HG03565 (cell line): ENCODE results near the gene PLA2G4E.

Experiments used
- ATAC-seq: cut with Tn5 transposase; IDR thresholded peaks from one replicate; pipeline ENCODE4 v1.9.1; 2021; ENCODE audit warnings: mild to moderate bottlenecking, moderate library complexity; ENCODE audit not compliant: unreplicated experiment

The PLA2G4E gene

GRCh38 chr15:41958002-41958420 is 62.8 kb downstream of the PLA2G4E start:
- ATAC-seq, result no peak

DNA sequence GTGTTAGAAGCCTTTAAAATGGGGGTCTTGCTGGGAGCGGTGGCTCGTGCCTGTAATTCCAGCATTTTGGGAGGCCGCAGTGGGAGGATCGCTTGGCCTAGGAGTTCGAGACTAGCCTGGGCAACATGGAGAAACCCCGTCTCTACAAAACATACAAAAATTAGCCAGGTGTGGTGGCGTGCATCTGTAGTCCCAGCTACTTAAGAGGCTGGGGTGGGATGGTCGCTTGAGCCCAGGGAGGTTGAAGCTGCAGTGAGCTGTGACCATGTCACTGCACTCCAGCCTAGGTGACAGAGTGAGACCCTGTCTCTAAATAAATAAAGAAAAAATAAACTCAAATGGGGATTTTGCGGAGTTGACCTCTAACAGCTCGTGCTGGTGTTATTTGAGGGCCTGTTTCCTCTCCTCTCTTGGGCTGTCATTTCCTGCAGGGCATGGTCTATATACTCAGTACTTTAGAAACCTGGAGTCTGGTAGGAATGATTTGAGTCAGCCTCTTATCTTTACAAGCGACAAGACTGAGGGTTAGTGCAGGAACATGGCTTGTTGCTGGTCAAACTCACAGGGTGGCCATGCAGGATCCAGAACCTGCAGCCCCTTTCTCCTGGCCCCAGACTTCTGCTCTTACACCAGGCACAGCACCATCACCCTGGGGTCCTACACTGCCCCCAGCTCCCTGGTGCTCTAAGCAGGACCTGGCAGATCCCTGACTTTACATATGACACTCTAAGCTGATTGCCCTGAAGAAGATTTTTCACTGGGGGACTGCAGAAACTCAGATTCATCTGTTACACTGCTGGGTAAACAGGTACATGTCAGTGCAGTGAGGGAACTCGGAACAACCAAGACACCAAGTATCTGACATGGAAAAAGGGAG is 63.6 kb downstream of the PLA2G4E start:
- peak; percentile 75 for ATAC-seq

DNA sequence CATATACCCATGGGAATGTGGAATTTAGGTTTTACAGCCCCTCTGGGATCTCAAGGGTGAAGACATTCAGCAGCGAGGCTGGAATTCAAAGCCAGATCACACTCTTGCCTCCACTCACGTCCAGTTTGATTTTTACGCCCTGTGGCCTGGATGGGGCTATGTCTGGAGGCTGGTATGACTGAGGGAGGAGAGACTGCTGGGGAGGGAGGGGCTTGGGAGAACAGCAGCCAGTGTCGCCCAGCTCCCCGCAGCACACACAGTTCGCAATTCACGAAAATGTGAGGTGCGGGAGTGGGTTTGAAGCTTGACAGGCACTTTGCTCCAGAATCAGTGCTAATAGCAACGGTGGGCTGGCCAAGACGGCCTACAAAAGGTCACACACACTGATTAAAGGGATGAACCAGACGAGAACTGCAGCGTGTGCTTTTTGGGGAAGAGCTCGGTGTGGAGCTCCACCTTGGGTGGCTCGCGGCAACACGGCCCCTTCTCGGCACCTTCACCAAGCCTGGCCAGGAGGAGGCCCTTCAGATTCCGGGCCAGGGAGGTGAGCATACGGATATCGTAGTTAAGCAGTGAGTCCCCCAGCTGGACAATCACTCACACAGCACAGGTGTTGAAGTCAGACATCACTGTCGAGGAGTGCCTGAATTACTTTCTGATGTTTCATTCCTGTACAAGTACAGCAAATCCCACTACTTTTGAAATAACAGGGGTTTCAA is 64.9 kb downstream of the PLA2G4E start:
- ATAC-seq, result no peak

DNA sequence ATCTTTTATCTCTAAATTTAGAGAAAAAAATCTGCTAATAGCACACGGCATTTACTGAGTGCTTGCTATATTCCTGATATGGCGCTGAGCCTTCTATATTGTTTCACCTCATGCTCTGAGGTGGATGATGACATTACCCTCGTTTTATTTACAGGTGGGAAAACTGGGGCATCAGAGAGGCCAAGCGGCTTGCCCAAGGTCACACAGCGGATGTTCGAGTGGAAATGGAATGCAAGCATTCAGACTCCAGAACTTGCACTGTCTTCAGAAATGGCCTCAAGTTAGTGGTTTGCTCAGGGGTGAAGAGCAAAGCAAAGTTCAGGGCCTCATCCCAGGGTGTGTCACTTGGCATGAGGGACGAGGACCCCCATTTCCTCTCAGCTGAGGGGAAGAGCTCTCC is 65.7 kb downstream of the PLA2G4E start:
- no peak for ATAC-seq

DNA sequence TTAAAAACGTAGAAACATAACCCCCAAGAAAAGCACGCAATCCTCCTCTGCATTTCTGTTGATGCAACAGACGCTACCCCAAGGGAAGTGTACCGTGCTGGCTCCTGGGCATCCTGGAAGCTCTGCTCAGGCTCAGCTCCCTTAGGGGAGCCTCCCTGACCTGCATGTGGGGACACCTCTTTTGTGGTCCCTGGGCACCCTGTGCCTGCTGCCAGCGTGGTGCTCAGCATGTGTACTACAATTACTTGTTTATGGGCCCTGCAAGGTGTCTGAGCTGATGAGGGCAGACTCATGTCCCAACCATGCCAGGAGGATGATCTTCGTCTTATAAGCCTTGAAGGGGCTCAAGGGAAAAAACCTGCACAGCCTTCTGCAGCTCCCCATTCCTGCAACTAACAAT is 66.8 kb downstream of the PLA2G4E start:
- no peak for ATAC-seq

- ATAC-seq, result no peak
Measured at GRCh38 chr15:41952013-41952563, 68.8 kb downstream of the PLA2G4E start.

- no peak for ATAC-seq
Measured at GRCh38 chr15:41951571-41951970, 69.3 kb downstream of the PLA2G4E start.

GRCh38 chr15:41950489-41950888 is 70.4 kb downstream of the PLA2G4E start:
- ATAC-seq, result no peak

DNA sequence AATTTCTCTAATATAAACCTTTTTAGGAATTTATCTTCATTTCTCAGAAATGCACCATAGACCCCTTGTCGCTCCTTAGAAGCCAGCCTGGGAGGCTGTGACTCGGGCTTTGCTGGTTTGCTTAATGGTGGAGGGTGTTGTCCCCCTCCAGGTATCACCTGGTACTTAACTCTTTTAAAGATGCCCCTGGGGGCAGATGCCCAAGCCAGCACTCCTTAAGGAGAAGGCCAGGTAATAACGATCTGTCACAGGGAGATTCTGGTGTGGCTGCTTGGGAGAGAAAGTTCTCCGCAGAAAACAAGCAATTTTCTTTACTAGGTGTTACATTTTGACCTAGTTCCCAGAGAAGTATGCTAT is 70.7 kb downstream of the PLA2G4E start:
- no peak for ATAC-seq

DNA sequence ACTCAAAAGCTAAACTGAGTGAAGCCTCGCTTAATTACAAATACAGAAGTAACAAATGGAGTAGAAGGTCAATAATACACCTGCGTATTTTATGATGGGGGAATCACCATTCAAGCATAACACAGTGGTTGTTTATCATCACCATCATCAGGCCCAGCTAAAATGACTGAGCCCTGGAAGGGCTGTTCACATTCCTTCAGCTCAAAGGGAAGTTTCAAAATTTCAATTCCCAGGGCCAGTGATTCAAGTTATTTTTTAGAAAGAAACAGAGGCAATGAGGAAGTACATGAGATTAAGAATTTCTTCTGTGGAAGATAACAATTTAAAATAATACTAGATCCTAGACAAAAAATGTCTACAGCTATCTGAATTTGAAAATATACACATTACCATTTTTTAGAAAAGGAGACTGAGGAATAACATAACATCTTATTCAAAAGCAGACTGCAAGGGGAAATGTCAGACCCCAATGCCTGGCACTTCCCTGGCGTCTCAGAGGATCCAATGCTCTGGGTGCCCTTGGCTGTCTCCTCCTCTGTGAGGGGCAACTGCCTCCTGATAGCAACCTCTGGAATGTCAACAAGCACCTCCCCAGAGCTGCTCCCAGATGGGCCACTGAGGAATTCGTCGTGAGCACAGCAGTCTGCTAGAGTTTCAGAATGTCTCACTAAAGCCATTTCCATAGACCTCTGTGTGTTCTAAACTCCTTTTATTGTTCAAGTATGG is 71.3 kb downstream of the PLA2G4E start:
- ATAC-seq, result no peak

DNA sequence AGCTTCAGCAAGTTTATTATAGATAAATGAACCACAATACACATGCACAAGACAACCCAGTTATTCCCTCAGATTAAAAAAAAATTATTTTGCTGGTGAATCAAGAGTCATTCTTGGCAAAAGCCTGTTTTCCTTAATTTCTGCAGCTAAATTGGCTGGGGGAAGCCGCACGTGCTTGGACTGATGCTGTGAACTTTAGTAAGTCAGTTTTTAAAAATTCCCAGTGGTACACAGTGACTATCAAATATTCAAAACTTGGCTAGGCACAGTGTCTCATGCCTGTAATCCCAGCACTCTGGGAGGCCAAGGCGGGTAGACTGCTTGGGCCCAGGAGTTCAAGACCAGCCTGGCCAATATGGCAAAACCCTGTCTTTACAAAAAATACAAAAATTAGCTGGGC is 72.4 kb downstream of the PLA2G4E start:
- no peak for ATAC-seq

GRCh38 chr15:41946970-41947369 is 73.9 kb downstream of the PLA2G4E start:
- ATAC-seq, result no peak

DNA sequence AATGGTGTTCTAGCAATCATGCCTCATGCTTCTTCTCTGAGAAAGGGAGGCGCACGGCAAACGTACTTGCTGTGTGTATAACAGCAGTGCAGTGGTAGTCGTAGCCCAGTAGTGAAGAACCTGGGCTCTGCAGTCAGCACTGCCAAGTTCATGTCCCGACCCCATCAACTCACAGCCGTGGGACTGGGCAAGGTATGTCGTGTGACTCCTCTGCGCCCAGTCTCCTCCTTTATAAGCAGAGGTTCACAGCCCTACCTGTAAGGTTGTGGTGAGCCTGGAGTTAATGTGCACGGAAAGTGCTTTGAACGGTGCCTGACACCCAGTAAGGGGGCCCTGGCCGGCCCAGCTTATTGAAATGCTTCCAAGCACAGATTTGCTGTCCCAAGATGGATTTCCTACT is 75.1 kb downstream of the PLA2G4E start:
- ATAC-seq, result no peak

DNA sequence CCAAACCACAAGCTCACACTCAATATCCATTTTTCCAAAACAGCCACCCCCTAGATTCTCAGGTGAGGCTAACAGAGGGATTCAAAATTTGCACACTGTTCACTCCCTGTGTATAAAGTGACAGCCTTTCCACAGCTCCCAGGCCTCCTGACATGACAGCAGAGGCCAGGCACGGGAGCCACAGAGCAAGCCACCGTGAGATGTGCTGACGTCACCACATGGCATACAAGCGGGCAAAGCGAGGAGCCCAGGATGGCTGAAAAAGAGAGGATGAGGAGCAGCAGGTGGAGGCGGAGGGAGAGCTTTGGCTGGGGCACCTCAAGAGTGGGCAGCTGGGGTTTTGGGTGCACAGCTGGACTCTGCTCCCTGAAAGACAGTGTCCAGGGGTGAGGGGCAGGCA is 75.6 kb downstream of the PLA2G4E start:
- no peak for ATAC-seq

DNA sequence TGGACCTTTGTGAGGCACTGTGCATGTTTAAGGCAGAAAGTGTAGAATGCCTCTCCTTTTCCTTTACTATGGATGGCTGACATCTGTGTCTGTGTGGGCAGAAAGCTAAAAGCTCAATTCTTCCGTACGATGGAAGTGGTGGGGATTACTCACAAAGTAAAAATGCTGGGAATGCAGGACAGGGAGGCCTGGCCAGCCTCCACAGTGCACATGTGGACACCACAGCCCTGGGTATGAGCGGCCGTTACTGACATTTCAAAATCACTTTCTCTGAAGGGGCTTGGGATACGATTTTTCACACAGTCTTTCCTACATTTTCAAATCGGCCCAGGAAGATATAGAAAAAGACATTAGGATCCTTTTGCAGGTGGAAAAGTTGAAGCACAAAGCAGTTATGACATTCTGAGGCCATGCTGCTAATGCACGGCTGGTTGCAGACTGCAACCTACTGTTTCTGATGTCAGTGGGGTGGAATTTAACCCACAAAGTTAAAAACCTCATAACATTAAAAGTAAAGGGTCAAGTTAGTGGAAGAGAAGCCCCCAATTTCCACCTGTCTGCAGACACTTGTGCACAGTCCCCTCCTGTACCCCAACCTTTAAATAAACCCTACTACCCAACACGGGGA is 76.4 kb downstream of the PLA2G4E start:
- no peak for ATAC-seq

GRCh38 chr15:41943543-41944312 is 77.1 kb downstream of the PLA2G4E start:
- no peak for ATAC-seq

GRCh38 chr15:41942886-41943285 is 78.0 kb downstream of the PLA2G4E start:
- no peak for ATAC-seq

- ATAC-seq, result no peak
Measured at GRCh38 chr15:41941644-41942415, 79.0 kb downstream of the PLA2G4E start.

GRCh38 chr15:41940441-41940857 is 80.4 kb downstream of the PLA2G4E start:
- no peak for ATAC-seq
